ENCODE results near the gene CLEC17A.
"Not testable (repeated sequence)": the region's sequence is repeated elsewhere in the genome, so short reads cannot be mapped to it uniquely, and the experiment has no call there.

Gene CLEC17A

GRCh38 chr19:14582894-14583340 is at the start of gene CLEC17A:
Gene CLEC17A (plus strand): TSS chr19:14583084. CDS start chr19:14583161, 77 bp downstream.
- DNase-seq: no peak

- no peak for DNase-seq
Observed at GRCh38 chr19:14533450-14533849, 49.4 kb upstream of the CLEC17A start.

GRCh38 chr19:14536926-14537692 is 45.8 kb upstream of the CLEC17A start:
- DNase-seq: no peak

- DNase-seq: no peak
Observed at GRCh38 chr19:14540741-14541525, 42.0 kb upstream of the CLEC17A start.

GRCh38 chr19:14541979-14542378 is 40.9 kb upstream of the CLEC17A start:
- not testable (repeated sequence) for DNase-seq

- DNase-seq: no peak
Observed at GRCh38 chr19:14542711-14543328, 40.1 kb upstream of the CLEC17A start.

- DNase-seq: no peak
Observed at GRCh38 chr19:14544047-14544446, 38.8 kb upstream of the CLEC17A start.

GRCh38 chr19:14544977-14545715 is 37.7 kb upstream of the CLEC17A start:
- no peak for DNase-seq

GRCh38 chr19:14545716-14546082 is 37.2 kb upstream of the CLEC17A start:
- no peak for DNase-seq

GRCh38 chr19:14550201-14550754 is 32.6 kb upstream of the CLEC17A start:
- DNase-seq: no peak

GRCh38 chr19:14551134-14552005 is 31.5 kb upstream of the CLEC17A start:
- peak; percentile 78 for DNase-seq

GRCh38 chr19:14552006-14552360 is 30.9 kb upstream of the CLEC17A start:
- not testable (repeated sequence) for DNase-seq

- DNase-seq: no peak
Observed at GRCh38 chr19:14553042-14553938, 29.6 kb upstream of the CLEC17A start.

GRCh38 chr19:14553939-14554243 is 29.0 kb upstream of the CLEC17A start:
- no peak for DNase-seq

GRCh38 chr19:14554382-14554812 is 28.5 kb upstream of the CLEC17A start:
- DNase-seq: no peak

- DNase-seq: no peak
Observed at GRCh38 chr19:14555918-14556661, 26.8 kb upstream of the CLEC17A start.

GRCh38 chr19:14556662-14557188 is 26.2 kb upstream of the CLEC17A start:
- DNase-seq: peak; percentile 67

- DNase-seq: no peak
Observed at GRCh38 chr19:14558370-14559066, 24.4 kb upstream of the CLEC17A start.
